DOHH2 (cell line): Measurements from ENCODE around the gene STK32B.

Experiments
- H3F3A ChIP-seq: fragments of 200-600 bp; sonication (generic), shearing (Covaris generic); 2 replicates; pipeline ENCODE4 v1.6.0; 2016; ENCODE audit warnings: antibody characterized with exemption, mild to moderate bottlenecking; ENCODE audit not compliant: control insufficient read depth, insufficient read depth
- H3K27ac ChIP-seq: fragments of 200-600 bp; sonication (generic); 2 replicates; pipeline ENCODE4 v1.5.1; 2014; ENCODE audit warnings: low read depth, mild to moderate bottlenecking, low read length, moderate library complexity
- H3K27me3 ChIP-seq: fragments of 200-600 bp; sonication (generic); 2 replicates; pipeline ENCODE4 v1.6.1; 2014; ENCODE audit warnings: mild to moderate bottlenecking, low read length, mixed read lengths; ENCODE audit not compliant: control insufficient read depth
- H3K36me3 ChIP-seq: fragments of 200-600 bp; sonication (generic); 2 replicates; pipeline ENCODE4 v1.6.1; 2014; ENCODE audit warnings: mild to moderate bottlenecking, low read length, moderate library complexity, mixed read lengths; ENCODE audit not compliant: control insufficient read depth
- H3K4me1 ChIP-seq: fragments of 200-600 bp; sonication (generic); 2 replicates; pipeline ENCODE4 v1.6.1; 2014; ENCODE audit warnings: mild to moderate bottlenecking, low read length, mixed read lengths; ENCODE audit not compliant: control insufficient read depth
- H3K4me2 ChIP-seq: fragments of 200-600 bp; sonication (generic); 2 replicates; pipeline ENCODE4 v1.6.0; 2014; ENCODE audit warnings: mild to moderate bottlenecking, low read length, moderate library complexity
- H3K4me3 ChIP-seq: fragments of 200-600 bp; sonication (generic); 2 replicates; pipeline ENCODE4 v1.5.1; 2014; ENCODE audit warnings: mild to moderate bottlenecking, low read length, mixed read lengths
- H3K79me2 ChIP-seq: fragments of 200-600 bp; sonication (generic); 2 replicates; pipeline ENCODE4 v1.6.1; 2014; ENCODE audit warnings: mild to moderate bottlenecking, low read length, mixed read lengths; ENCODE audit not compliant: control insufficient read depth
- H3K9me2 ChIP-seq: fragments of 200-600 bp; sonication (generic); replicated peaks from 2 replicates; pipeline ENCODE4 v1.6.1; 2014; ENCODE audit warnings: mild to moderate bottlenecking, low read length, mixed read lengths; ENCODE audit not compliant: control insufficient read depth
- H3K9me3 ChIP-seq: fragments of 200-600 bp; sonication (generic); 2 replicates; pipeline ENCODE4 v1.6.1; 2014; ENCODE audit warnings: antibody characterized with exemption, low read length, mixed read lengths; ENCODE audit not compliant: control insufficient read depth, insufficient read depth
- H4K20me1 ChIP-seq: fragments of 200-600 bp; sonication (generic); 2 replicates; pipeline ENCODE4 v1.6.0; 2014; ENCODE audit warnings: low read depth, mild to moderate bottlenecking, antibody characterized with exemption, low read length, moderate library complexity; ENCODE audit not compliant: control insufficient read depth, insufficient read depth
- CTCF ChIP-seq: fragments of 200-600 bp; sonication (generic); IDR thresholded peaks from one replicate; pipeline ENCODE4 v1.5.1; 2014; ENCODE audit warnings: antibody characterized with exemption, mild to moderate bottlenecking, low read depth, low read length; ENCODE audit not compliant: poor library complexity, severe bottlenecking
- EZH2phosphoT487 ChIP-seq: fragments of 200-600 bp; sonication (generic); IDR thresholded peaks from 2 replicates; pipeline ENCODE4 v1.6.1; 2017; ENCODE audit warnings: borderline replicate concordance, mild to moderate bottlenecking, antibody characterized with exemption, low read length, moderate library complexity, mixed read lengths

Gene STK32B

GRCh38 chr4:5032813-5033212 lies 18.5 kb upstream of the STK32B start:
- no peak overlapping the region for H3K4me2 ChIP-seq
- H3K27ac ChIP-seq, result no peak overlapping the region
- TF ChIP-seq EZH2phosphoT487, result no peak
- no peak for TF ChIP-seq CTCF

GRCh38 chr4:5033281-5033841 lies 17.9 kb upstream of the STK32B start:
- Histone ChIP-seq H3K27ac (no peak overlapping the region), H3K36me3 (no peaks in the 10 kb centered on the region), H3K9me2 (no peaks in the 10 kb centered on the region), H4K20me1 (no peaks in the 10 kb centered on the region), H3K4me1 (peaks cover 16% of the 10 kb centered on the region), H3K27me3 (no peaks in the 10 kb centered on the region), H3K4me2 (0 out of 2 replicates have a peak overlapping the region, but pooled peaks have one; percentile 8), H3F3A (no peaks in the 10 kb centered on the region), H3K4me3 (no peak overlapping the region), H3K79me2 (no peaks in the 10 kb centered on the region), H3K9me3 (no peaks in the 10 kb centered on the region)
- TF ChIP-seq CTCF (no peak), EZH2phosphoT487 (no peak)

More at GRCh38 chr4:5032813-5033212, 18.5 kb upstream of the STK32B start:
- Histone ChIP-seq H3K4me3 (no peak overlapping the region), H3K9me3 (no peaks in the 10 kb centered on the region), H3F3A (no peaks in the 10 kb centered on the region), H3K36me3 (no peaks in the 10 kb centered on the region), H3K27me3 (no peaks in the 10 kb centered on the region), H3K79me2 (no peaks in the 10 kb centered on the region), H3K9me2 (no peaks in the 10 kb centered on the region), H3K4me1 (peaks cover 16% of the 10 kb centered on the region), H4K20me1 (no peaks in the 10 kb centered on the region)

- H3K4me1 ChIP-seq, result peaks cover 16% of the 10 kb centered on the region
- H3K36me3 ChIP-seq, result no peaks in the 10 kb centered on the region
- no peaks in the 10 kb centered on the region for H3K79me2 ChIP-seq
- H3K27ac ChIP-seq, result no peak overlapping the region
- H3K4me3 ChIP-seq, result no peak overlapping the region
- H3K9me2 ChIP-seq, result no peaks in the 10 kb centered on the region
- H3K27me3 ChIP-seq, result no peaks in the 10 kb centered on the region
- no peaks in the 10 kb centered on the region for H3F3A ChIP-seq
- H3K9me3 ChIP-seq, result no peaks in the 10 kb centered on the region
- H3K4me2 ChIP-seq, result no peak overlapping the region
- H4K20me1 ChIP-seq, result no peaks in the 10 kb centered on the region
- no peak for TF ChIP-seq CTCF
Measured at GRCh38 chr4:5034206-5034605, 17.1 kb upstream of the STK32B start.
